ENCODE measurements around the gene RIOK1. TPM values are rescaled to one million over a fixed set of nuclear protein-coding genes. Genes with fewer than 3 reads are reported as not detected.
A peak's percentile ranks its signal among the peaks of the same experiment; 100 is the strongest.

RIOK1 gene
- total and polyA plus RNA-seq, 2 of the 13 experiments (the other 11 are each of a cell fraction or from before 2014, with no cell fraction given): 9.4 to 37.8 TPM

- ChIA-PET CTCF (ENCODE audit: low intra/inter-chr PET ratio, low total read pairs) (no interaction called here), POLR2A (interaction anchor here (1.0 to 1.3 kb wide), 3 partner anchors 17 to 95 kb away, joined by 4 to 5 read pairs (median 5); partner anchors contain the start of gene DSP)
- FAIRE-seq (peak; percentile 50), ATAC-seq (peak; percentile 93), DNase-seq (ENCODE audit: low spot score) (peak; percentile 49)
- peak overlapping the region; percentile 16 to 55 (median 29); a peak in 5 of 6 replicates for H3K4me3 ChIP-seq (replicated peaks in 1 of 3; ENCODE audit: insufficient read depth in 1 of 3, low read depth in 2 of 3, low read length in 3 of 3)
- H3K4me1 ChIP-seq (ENCODE audit: insufficient read depth, low read length): peaks cover 48% of the 10 kb centered on the region
- H3K79me2 ChIP-seq (ENCODE audit: insufficient read depth, low read length): no peaks in the 10 kb centered on the region
- H2AFZ ChIP-seq (ENCODE audit: low read length): no peak overlapping the region
- H4K20me1 ChIP-seq (ENCODE audit: insufficient read depth, low read length): no peaks in the 10 kb centered on the region
- H3K9me3 ChIP-seq (ENCODE audit: low read length): no peaks in the 10 kb centered on the region
- in situ Hi-C loops (cut with HindIII; ENCODE audit: extremely low pct_ligation_motif_present, low pct_unique_long_range_greater_than_20kb): no loop called here
- H3K27me3 ChIP-seq (ENCODE audit: control insufficient read depth in 1 of 2, insufficient read depth in 2 of 2, low read length in 2 of 2): peaks cover 5 to 20% of the 10 kb centered on the region in 2 experiments; a peak in 4 of 5 replicates
- no TSS peak for BruUV-seq (replicated peaks)
- H3K27ac ChIP-seq (ENCODE audit: extremely low read length, insufficient read depth, low read length): no peak overlapping the region
- intact Hi-C loops (cut with micrococcal nuclease; ENCODE audit: unreplicated experiment): loop anchor here (1.0 to 5.0 kb wide), 2 partner anchors 97 to 116 kb away; no protein-coding TSS in a partner anchor
- 22% methylated on average over 12 of the region's 15 CpGs for WGBS (ENCODE audit: low lambda C conversion rate)
- H3K4me2 ChIP-seq (ENCODE audit: low read depth, low read length): peak overlapping the region; percentile 74
- peak overlapping the region; percentile 19; the same call in 1 of the 2 replicates for H3K9ac ChIP-seq (ENCODE audit: insufficient read depth, low read depth, low read length)
- no peaks in the 10 kb centered on the region for H3K36me3 ChIP-seq (replicated peaks in 1 of 2; ENCODE audit: control insufficient read depth in 1 of 2, insufficient read depth in 2 of 2, low read length in 2 of 2)
- TF ChIP-seq PREB (CRISPR knock-in tag; IDR thresholded peaks at IDR 0.05): no peak
- TF ChIP-seq ZNF556 (CRISPR knock-in tag; IDR thresholded peaks at IDR 0.05; ENCODE audit: borderline replicate concordance): 0 out of 2 replicates have a peak, but pooled peaks have one; percentile 14
- no peak for TF ChIP-seq ZBTB38 (CRISPR knock-in tag; IDR thresholded peaks at IDR 0.05)
- TF ChIP-seq THYN1 (CRISPR knock-in tag; IDR thresholded peaks at IDR 0.05; ENCODE audit: borderline replicate concordance, low read depth): no peak
- TF ChIP-seq DMTF1 (CRISPR knock-in tag; IDR thresholded peaks at IDR 0.05): no peak
- no peak for TF ChIP-seq RXRA (CRISPR knock-in tag; IDR thresholded peaks at IDR 0.05)
- TF ChIP-seq ZNF773 (CRISPR knock-in tag; IDR thresholded peaks at IDR 0.05; ENCODE audit: borderline replicate concordance): no peak
- no peak for TF ChIP-seq ZNF17 (CRISPR knock-in tag; IDR thresholded peaks at IDR 0.05)
- TF ChIP-seq, protein P1, sequence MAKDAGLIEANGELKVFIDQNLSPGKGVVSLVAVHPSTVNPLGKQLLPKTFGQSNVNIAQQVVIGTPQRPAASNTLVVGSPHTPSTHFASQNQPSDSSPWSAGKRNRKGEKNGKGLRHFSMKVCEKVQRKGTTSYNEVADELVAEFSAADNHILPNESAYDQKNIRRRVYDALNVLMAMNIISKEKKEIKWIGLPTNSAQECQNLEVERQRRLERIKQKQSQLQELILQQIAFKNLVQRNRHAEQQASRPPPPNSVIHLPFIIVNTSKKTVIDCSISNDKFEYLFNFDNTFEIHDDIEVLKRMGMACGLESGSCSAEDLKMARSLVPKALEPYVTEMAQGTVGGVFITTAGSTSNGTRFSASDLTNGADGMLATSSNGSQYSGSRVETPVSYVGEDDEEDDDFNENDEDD (CRISPR knock-in tag; IDR thresholded peaks at IDR 0.05; ENCODE audit: borderline replicate concordance): no peak; the same call in 1 of the 2 replicates
- TF ChIP-seq SPEN (CRISPR knock-in tag; IDR thresholded peaks at IDR 0.05; ENCODE audit: low read depth): no peak; the same call in 1 of the 2 replicates
- no peak for TF ChIP-seq ZNF749 (CRISPR knock-in tag; IDR thresholded peaks at IDR 0.05; ENCODE audit: borderline replicate concordance)
- TF ChIP-seq, protein P2, sequence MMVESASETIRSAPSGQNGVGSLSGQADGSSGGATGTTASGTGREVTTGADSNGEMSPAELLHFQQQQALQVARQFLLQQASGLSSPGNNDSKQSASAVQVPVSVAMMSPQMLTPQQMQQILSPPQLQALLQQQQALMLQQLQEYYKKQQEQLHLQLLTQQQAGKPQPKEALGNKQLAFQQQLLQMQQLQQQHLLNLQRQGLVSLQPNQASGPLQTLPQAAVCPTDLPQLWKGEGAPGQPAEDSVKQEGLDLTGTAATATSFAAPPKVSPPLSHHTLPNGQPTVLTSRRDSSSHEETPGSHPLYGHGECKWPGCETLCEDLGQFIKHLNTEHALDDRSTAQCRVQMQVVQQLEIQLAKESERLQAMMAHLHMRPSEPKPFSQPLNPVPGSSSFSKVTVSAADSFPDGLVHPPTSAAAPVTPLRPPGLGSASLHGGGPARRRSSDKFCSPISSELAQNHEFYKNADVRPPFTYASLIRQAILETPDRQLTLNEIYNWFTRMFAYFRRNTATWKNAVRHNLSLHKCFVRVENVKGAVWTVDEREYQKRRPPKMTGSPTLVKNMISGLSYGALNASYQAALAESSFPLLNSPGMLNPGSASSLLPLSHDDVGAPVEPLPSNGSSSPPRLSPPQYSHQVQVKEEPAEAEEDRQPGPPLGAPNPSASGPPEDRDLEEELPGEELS (CRISPR knock-in tag; IDR thresholded peaks at IDR 0.05): 0 out of 2 replicates have a peak, but pooled peaks have one; percentile 6
- no peak for TF ChIP-seq KLF9 (CRISPR knock-in tag; IDR thresholded peaks at IDR 0.05; ENCODE audit: low read depth)
- no peak for TF ChIP-seq MEIS1 (CRISPR knock-in tag; IDR thresholded peaks at IDR 0.05; ENCODE audit: borderline replicate concordance)
- no peak for TF ChIP-seq ZNF737 (CRISPR knock-in tag; IDR thresholded peaks at IDR 0.05; ENCODE audit: borderline replicate concordance)
- TF ChIP-seq REPIN1 (CRISPR knock-in tag; IDR thresholded peaks at IDR 0.05; ENCODE audit: borderline replicate concordance, low read depth): no peak
- TF ChIP-seq ZNF83 (CRISPR knock-in tag; IDR thresholded peaks at IDR 0.05; ENCODE audit: borderline replicate concordance): no peak
These were observed 57.2 kb downstream of the RIOK1 start for GRCh38 chr6:7446619-7447325.

All from HepG2 (cell line).